SK-N-SH (cell line): ENCODE data around the gene INTS6.

Source experiments
- CTCF ChIP-seq: fragments of 200-600 bp; sonication (generic); IDR thresholded peaks from 2 replicates; pipeline ENCODE4 v1.6.1; 2017; ENCODE audit warnings: antibody characterized with exemption, mild to moderate bottlenecking, moderate library complexity
- EP300 ChIP-seq, 2 experiments: IDR thresholded peaks; 2 replicates each; pipeline versions ENCODE4 v1.4.0 to v1.6.1; 2012; ENCODE audit warnings: borderline replicate concordance in 1 of 2, low read depth in 1 of 2, low read length in 1 of 2
- FOXJ3 ChIP-seq: sonication (generic); formaldehyde crosslinking; IDR thresholded peaks from 2 replicates; pipeline ENCODE4 v1.5.1; 2020; ENCODE audit warnings: mild to moderate bottlenecking, missing genetic modification reagents
- FOXM1 ChIP-seq: IDR thresholded peaks from 2 replicates; pipeline ENCODE4 v1.4.0; 2012; ENCODE audit warnings: low read depth, mild to moderate bottlenecking
- GABPA ChIP-seq: IDR thresholded peaks from 2 replicates; pipeline ENCODE4 v1.4.0; 2012; ENCODE audit warnings: low read depth, mild to moderate bottlenecking
- JUND ChIP-seq: IDR thresholded peaks from 2 replicates; pipeline ENCODE4 v1.4.0; 2012
- NRF1 ChIP-seq: IDR thresholded peaks from 2 replicates; pipeline ENCODE4 v1.6.1; 2012; ENCODE audit warnings: low read depth, mild to moderate bottlenecking, low read length
- RAD21 ChIP-seq: IDR thresholded peaks from 2 replicates; pipeline ENCODE4 v1.6.1; 2012; ENCODE audit warnings: mild to moderate bottlenecking, low read length
- REST ChIP-seq: IDR thresholded peaks from 2 replicates; pipeline ENCODE4 v1.6.1; 2012; ENCODE audit warnings: mild to moderate bottlenecking, low read depth, low read length, moderate library complexity
- SIN3A ChIP-seq: IDR thresholded peaks from 2 replicates; pipeline ENCODE4 v1.6.1; 2012; ENCODE audit warnings: low read depth, mild to moderate bottlenecking, low read length, moderate library complexity, borderline replicate concordance
- TEAD4 ChIP-seq: IDR thresholded peaks from 2 replicates; pipeline ENCODE4 v1.4.0; 2012; ENCODE audit warnings: mild to moderate bottlenecking, borderline replicate concordance; ENCODE audit not compliant: insufficient read depth
- YY1 ChIP-seq: IDR thresholded peaks from 2 replicates; pipeline ENCODE4 v1.4.0; 2012; ENCODE audit warnings: low read depth, mild to moderate bottlenecking
- ZBTB33 ChIP-seq: IDR thresholded peaks from 2 replicates; pipeline ENCODE4 v1.4.0; 2012; ENCODE audit warnings: low read depth, borderline replicate concordance

GRCh38 chr13:51444922-51445321 is 7.9 kb downstream of the INTS6 start:
- TF ChIP-seq CTCF (peak; percentile 63), ZBTB33 (no peak), REST (no peak), NRF1 (no peak), FOXM1 (no peak), JUND (no peak), FOXJ3 (CRISPR knock-in tag) (no peak), YY1 (no peak), EP300 (IDR thresholded peaks at IDR 0.05; ENCODE audit: borderline replicate concordance in 1 of 2, low read depth in 1 of 2, low read length in 1 of 2) (no peak), SIN3A (no peak), RAD21 (peak; percentile 67), TEAD4 (no peak), GABPA (no peak)
